IPS-11a (cell line): ENCODE data around the gene TAOK3.
"Not testable (repeated sequence)": the region's sequence is repeated elsewhere in the genome, so short reads cannot be mapped to it uniquely, and the experiment has no call there.

Experiments
- H3K4me3 ChIP-seq: one replicate; pipeline ENCODE4 v1.5.1; 2013; ENCODE audit warnings: low read depth, low read length, control low read depth

Gene TAOK3

GRCh38 chr12:118307069-118307954 lies 65.4 kb downstream of the TAOK3 start:
- H3K4me3 ChIP-seq: no peak overlapping the region

- no peak overlapping the region for H3K4me3 ChIP-seq
Observed at GRCh38 chr12:118304093-118304492, 68.6 kb downstream of the TAOK3 start.

- H3K4me3 ChIP-seq: no peak overlapping the region
Observed at GRCh38 chr12:118302053-118302452, 70.7 kb downstream of the TAOK3 start.

- no peak overlapping the region for H3K4me3 ChIP-seq
Observed at GRCh38 chr12:118299791-118300460, 72.8 kb downstream of the TAOK3 start.

- no peak overlapping the region for H3K4me3 ChIP-seq
Observed at GRCh38 chr12:118297284-118297683, 75.4 kb downstream of the TAOK3 start.

GRCh38 chr12:118292836-118293235 lies 79.9 kb downstream of the TAOK3 start:
- no peak overlapping the region for H3K4me3 ChIP-seq

- H3K4me3 ChIP-seq: no peak overlapping the region
Observed at GRCh38 chr12:118290130-118290529, 82.6 kb downstream of the TAOK3 start.

- H3K4me3 ChIP-seq: no peak overlapping the region
Observed at GRCh38 chr12:118288174-118288573, 84.5 kb downstream of the TAOK3 start.

GRCh38 chr12:118287728-118288127 lies 85.0 kb downstream of the TAOK3 start:
- H3K4me3 ChIP-seq: no peak overlapping the region

GRCh38 chr12:118282767-118283166 lies 89.9 kb downstream of the TAOK3 start:
- no peak overlapping the region for H3K4me3 ChIP-seq

- not testable (repeated sequence) for H3K4me3 ChIP-seq
Observed at GRCh38 chr12:118278288-118278687, 94.4 kb downstream of the TAOK3 start.

- H3K4me3 ChIP-seq: no peak overlapping the region
Observed at GRCh38 chr12:118274066-118274465, 98.6 kb downstream of the TAOK3 start.

- H3K4me3 ChIP-seq: no peak overlapping the region
Observed at GRCh38 chr12:118271770-118272417, 100.8 kb downstream of the TAOK3 start.

- H3K4me3 ChIP-seq: no peak overlapping the region
Observed at GRCh38 chr12:118271183-118271582, 101.5 kb downstream of the TAOK3 start.

GRCh38 chr12:118269806-118270205 lies 102.9 kb downstream of the TAOK3 start:
- no peak overlapping the region for H3K4me3 ChIP-seq

- H3K4me3 ChIP-seq: no peak overlapping the region
Observed at GRCh38 chr12:118259079-118259478, 113.6 kb downstream of the TAOK3 start.

GRCh38 chr12:118256352-118256751 lies 116.4 kb downstream of the TAOK3 start:
- no peak overlapping the region for H3K4me3 ChIP-seq

- H3K4me3 ChIP-seq: no peak overlapping the region
Observed at GRCh38 chr12:118249547-118249946, 123.2 kb downstream of the TAOK3 start.

- not testable (repeated sequence) for H3K4me3 ChIP-seq
Observed at GRCh38 chr12:118245886-118246285, 126.8 kb downstream of the TAOK3 start.

- H3K4me3 ChIP-seq: no peak overlapping the region
Observed at GRCh38 chr12:118238888-118239287, 133.8 kb downstream of the TAOK3 start.

GRCh38 chr12:118237908-118238307 lies 134.8 kb downstream of the TAOK3 start:
- no peak overlapping the region for H3K4me3 ChIP-seq
